Stimulated activated CD8-positive, alpha-beta memory T cell treated with anti-CD3 and anti-CD28 coated beads, Interleukin-7, amount 100 ng/mL, for 4 hours (primary cell): ENCODE data around the gene TNIP2.

Experiments
- DNase-seq, 2 donors: peaks; one replicate each; pipeline ENCODE4 v3.0.0-alpha.2; 2020; ENCODE audit warnings: low read depth in 2 of 2

The TNIP2 gene, protein sequence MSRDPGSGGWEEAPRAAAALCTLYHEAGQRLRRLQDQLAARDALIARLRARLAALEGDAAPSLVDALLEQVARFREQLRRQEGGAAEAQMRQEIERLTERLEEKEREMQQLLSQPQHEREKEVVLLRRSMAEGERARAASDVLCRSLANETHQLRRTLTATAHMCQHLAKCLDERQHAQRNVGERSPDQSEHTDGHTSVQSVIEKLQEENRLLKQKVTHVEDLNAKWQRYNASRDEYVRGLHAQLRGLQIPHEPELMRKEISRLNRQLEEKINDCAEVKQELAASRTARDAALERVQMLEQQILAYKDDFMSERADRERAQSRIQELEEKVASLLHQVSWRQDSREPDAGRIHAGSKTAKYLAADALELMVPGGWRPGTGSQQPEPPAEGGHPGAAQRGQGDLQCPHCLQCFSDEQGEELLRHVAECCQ

DNA sequence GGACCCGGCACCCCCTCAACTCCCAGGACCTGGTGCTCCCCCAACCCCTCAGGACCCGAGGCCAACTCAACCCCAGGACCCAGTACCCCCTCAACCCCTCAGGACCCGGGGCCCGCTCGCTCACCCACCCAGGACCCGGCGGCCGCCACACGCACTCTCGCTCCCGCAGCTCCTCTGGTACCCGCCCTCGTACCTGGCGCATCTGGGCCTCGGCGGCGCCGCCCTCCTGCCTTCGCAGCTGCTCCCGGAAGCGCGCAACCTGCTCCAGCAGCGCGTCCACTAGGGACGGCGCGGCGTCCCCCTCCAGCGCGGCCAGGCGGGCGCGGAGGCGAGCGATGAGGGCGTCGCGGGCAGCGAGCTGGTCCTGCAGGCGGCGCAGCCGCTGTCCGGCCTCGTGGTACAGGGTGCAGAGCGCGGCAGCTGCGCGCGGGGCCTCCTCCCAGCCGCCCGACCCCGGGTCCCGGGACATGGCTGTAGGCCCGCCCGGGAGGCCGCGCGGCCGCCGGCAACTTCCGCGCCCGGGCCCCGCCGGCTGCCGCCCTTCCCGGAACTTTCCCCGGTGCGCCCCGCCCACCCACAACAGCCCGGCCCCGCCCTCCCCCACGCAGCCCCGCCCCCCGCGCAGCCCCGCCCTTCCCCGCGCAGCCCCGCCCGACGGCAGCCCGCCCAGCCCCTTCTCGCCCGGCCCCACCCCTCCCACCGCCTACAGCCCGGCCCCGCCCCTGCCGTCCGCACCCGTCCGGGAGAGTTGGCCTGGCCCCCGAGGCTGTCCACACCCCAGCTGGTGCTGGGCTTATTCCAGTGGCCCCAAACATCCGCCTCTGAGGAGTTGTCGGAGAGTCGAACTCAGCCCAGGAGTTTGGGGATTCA is at the start of gene TNIP2:
TSS of gene TNIP2 (minus strand) at position 516 of the 870 bp plus-strand sequence. CDS start at position 469, 47 bp downstream.
- peak; percentile 47 to 73 for DNase-seq

DNA sequence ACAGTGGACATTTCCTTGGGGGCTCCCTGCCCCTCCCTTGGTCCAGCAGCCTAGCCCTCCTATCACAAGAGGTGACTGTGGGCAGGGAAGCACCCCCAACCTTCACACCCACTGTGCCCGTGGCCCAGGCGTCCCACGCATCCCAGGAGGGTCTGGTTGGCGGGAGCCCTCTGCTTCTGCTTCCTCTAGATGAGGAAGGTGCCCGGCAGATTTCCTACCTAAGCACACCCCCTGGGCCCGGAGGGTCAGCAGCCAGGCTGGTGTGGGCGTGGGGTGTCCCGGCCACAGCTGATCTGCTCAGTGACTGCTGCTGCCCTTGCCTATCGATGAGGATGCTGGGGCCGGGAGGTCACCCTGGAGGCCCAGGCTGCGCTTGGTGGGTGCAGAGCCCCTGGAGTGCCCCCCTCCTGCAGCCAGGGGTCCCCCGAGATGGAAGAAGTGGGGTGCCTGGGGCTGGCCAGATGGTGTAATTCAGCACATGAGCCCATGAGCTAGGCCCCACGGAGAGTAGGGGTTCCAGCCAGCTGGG is 48.9 kb upstream of the TNIP2 start:
- DNase-seq = no peak

DNA sequence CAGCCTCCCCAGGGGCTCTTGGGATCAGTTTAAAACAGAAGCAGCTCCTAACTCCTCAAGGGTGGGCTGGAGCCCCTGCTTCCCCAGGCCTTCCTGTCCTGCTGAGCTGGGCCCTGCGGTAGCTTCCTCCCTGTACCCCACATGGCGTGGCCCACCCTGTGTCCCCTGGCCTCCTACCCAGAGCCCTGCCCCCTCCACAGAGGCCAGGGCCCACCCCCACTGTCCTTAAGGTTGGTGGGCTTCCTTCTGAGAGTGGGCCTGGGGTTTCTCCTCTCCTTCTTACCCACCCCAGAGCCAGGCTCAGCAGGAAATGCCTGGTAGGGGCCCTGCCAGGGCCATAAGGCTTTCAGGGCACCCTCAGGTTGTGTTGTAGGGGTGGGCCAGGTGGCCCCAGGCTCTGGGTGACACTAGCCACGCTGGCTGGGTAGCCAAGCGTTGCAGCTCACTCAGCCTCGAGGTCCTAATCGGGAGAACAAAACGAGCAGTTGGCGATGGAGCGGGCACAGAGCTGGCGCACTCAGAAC is 48.4 kb upstream of the TNIP2 start:
- DNase-seq = no peak

DNA sequence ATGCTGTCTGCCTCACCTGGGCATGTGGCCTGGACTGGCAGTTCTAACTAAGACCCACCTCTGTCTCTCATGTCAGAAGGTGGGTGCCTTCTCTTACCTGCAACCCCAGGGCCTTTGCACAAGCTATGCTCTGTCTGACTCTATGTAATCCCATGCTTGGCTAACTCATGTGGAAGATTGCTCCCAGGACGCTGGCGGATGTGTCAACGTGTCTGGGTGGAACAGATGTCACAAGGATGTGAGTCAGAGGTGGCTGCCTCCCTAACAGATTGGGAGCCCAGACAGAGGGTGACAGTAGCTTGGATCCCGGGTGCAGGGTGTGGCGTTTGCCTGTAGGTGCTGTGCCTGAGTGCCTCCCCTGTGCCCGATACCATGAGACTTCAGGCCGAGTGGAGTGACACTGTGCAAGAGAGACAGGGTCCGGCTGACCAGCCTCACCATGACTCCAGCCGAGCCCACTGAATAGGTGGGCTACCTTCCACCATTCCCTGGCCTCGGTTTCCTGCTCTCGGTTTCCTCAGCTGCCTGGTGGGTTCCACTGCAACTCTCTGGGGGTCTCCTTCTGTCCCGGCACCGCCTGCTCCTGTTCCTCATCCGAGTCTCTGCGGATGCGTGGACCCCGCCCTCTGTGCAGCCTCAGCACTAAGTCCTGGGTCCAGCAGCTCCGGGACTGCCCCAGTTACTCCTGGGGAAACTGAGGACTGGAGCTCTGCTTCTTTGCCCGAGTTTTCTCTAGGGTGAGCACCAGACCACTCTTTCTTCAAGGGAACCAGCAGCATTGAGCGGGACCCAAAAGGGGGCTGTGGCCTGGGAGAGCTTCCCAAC is 47.7 kb upstream of the TNIP2 start:
- DNase-seq = no peak

DNA sequence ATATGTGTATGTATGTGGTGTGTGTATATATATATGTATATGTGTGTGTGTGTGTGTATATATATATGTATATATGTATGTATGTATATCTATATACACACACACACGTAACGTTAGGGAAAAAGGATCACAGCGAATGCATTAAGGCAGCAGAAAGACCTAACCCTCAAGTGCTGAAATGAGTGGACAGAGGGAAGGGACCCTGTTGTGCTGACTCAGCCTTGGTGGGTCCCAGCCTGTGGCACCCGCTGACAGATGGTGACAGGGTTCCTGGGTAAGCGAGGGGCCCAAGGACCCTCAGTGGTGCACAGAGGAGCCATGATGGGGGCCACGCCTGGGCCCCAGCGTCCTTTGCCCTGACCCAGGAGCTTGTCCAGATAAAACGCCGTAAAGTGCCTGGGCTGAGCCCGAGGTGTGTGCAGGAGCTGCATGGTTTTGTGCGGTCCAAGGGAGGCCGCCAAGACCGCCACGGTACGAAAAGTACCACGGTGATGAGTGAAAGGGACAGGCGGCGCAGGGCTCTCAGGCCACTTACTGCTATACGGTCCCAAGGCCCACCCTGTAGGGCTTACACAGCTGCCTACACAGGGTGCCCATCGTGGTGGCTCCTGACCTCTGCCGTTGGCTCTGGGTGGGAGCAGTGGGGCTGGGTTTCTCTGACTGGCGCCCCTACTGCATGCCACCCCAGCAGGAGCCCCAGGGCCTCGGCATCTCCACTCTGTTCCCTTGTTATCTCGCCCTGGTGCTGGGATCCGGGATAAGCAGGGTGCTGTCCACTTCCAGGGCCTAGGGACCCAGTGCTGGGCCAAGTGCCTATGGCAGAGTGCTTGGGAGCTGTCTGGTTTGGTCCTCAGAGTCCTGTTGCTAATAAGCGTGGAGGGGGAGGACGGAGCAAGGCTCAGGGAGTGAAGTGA is 46.7 kb upstream of the TNIP2 start:
- DNase-seq = no peak

DNA sequence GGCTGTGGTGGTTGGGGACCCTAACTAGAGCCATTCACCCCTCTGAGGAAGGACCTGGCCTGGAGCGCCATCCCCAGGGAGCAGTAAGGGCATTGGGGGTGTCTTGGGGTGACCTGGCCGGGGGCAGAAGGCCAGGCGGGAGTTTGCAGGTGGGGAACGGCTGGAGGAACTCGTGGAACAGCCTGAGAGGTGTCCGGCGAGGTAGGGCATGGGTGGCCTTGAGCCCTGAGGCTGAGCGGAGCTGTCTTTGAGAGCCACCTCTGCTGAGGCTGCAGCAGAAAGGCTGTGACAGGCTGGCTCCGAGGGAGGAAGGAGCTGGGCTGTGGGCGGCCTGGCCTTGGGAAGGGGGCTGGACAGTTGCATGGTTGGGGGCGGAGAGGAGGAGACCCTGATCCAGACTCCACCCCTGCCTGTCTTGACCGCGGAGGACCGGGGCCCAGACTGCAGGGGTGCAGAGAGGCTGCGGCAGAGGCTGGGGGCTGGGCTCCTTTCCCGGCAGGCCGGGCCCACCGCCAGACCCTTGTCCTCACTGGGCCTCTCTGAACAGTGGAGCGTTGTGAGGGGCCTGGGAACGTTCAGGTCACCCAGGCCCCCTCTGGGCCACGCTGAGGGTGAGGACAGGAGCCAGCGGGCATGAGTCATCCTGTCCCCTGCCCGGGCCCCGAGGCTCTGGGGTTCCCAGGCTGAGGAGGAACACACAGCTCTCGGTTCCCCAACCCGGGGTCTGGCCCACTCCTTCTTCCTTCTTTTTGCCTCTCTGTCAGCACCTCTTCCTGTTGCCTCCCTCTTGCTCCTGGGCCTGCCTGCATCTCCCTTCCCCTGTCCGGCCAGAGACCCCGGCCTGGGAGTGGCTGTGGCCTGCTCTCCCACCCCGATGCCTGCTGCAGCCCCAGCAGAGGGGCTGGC is 44.8 kb upstream of the TNIP2 start:
- no peak for DNase-seq

DNA sequence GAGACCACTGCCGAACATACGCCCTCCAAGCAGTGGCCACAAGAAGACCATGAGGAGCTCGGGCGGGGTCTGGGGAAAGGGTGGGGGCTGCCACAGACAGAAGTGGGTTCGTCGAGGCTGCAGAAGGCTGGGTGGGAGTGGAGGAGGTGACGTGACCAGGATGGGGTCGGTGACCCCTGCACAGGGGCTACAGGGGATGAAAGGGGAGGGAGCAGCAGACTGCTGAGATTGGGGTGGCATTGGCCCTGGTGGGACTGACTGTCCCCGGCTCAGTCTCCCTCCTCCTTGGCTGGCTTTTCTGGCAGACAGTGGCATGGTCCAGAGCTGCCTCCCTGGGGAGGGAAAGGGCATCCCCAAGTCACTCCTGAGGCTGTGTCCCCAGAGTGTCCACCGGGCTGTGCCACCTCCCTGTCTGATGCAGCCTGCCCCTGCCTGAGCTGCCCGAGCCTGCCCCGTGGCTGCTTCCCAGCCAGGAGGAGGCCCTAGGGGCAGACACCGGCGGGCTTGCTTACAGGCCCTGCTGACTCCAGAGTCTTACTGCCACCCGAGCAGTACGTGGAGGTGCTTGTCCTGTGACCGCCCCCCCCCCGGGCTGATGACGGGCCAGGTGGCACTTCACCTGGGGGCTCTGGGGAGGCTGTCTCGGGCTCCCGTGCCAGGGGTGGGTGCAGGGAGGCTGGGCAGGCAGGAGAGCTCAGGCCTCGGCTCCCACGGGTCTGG is 44.0 kb upstream of the TNIP2 start:
- no peak for DNase-seq

DNA sequence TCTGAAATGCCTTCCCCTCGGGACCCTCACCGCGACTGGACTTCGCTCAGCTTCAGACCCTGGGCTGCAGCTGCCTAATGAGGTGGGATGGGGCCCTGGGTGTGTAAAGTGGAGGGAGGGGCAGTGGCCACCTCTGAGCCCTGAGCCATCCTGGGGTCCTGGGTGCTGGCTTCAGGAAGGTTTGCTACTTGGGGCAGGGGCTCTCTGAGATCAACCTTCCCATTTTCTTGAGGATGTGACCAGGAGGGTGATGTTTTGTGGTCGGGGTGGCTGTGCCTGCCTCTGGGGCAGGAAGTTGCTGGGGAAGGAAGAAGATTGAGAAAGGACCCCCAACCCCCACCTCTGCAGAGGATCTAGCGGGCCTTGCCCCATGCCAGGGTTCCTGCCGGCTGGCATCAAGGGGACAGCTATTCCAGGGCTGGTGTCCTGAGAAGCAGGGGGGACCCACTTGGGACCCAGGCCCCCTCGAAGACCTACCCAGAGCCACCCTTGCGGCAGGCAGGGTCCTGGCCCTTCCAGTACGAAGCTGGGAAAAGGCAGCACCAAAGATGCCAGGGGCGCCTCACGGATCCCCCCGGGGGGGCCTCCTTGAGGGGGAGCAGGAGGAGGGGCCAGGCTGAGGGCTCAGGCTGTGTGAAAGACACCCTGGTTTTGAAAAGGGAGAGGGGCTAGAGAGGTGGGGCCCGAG is 43.2 kb upstream of the TNIP2 start:
- no peak for DNase-seq

DNA sequence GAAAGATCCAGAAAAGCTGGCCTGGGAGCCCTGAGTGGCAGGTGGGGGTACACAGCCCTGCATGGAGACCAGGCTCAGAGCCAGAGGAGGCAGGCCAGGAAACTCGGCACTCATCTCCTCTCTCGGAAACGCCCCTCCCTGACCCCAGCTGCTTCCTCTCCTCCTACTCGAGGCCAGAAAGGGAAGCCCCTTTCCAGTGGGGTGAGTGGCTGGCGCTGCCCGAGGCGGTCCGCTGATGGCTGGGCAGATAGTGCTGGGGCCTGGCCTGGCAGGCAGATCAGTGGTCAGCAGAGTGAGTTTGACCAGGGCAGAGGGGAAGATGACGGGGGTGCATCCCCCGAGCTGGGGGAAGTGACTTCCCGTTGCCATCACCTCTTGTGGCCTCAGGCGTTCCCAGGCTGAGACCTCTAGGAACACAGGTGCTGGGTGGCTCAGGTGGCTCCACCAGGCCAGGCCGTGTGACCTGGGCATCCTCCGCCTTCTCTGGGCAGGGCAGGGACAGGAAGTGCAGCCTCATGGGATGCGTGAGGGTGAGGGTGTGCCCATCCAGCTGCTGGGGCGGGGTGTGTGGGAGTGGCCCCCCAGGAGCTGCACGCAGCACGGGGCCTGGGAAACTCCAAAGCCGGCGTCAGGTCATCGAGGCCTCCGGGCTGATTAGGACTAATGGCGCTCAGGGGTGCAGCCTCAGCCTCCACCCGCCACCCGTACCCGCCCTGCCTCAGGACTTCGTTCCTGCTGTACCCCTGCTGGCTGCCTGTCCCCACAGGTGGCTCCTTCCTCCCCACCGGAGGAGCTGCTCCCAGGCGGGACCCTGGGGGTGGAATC is 42.5 kb upstream of the TNIP2 start:
- DNase-seq = peak in 1 of 2 donors; percentile 40

DNA sequence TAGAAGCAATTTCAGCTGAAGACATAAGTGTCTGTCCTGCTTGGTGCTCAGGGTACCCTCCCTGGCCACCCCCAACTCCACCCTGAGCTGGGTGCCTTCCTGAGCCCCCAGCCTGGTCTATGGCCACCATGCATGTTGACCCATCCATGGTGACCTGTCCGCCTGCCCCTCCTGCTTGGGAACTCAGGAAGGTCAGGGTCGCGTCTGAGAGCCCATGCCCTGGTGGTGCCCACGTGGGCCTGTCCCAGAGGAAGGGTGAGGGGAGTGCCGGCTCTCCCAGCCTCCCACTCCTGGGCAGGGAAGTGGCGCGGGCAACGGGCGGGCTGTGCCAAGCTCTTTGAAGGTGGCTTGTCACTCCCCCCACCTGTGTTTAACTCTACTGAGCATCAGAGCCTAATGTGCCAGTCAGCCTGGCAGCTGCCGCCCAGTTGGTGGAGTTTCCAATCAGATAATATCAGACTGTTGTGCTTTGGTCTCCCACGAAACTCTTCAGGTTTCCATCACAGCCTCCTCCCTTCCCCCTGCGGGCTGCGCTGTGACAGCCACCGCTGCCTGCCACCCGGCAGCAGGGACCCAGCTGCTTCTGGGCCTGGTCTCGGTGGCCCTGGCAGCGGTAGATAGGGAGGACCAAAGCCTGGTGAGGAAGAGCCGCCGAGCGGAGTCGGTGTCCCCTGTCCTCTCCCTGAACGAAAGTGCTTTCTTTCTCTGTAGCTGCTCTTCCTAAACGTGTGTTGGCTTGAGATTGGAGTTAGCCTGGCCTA is 41.6 kb upstream of the TNIP2 start:
- peak in 1 of 2 donors; percentile 54 for DNase-seq

DNA sequence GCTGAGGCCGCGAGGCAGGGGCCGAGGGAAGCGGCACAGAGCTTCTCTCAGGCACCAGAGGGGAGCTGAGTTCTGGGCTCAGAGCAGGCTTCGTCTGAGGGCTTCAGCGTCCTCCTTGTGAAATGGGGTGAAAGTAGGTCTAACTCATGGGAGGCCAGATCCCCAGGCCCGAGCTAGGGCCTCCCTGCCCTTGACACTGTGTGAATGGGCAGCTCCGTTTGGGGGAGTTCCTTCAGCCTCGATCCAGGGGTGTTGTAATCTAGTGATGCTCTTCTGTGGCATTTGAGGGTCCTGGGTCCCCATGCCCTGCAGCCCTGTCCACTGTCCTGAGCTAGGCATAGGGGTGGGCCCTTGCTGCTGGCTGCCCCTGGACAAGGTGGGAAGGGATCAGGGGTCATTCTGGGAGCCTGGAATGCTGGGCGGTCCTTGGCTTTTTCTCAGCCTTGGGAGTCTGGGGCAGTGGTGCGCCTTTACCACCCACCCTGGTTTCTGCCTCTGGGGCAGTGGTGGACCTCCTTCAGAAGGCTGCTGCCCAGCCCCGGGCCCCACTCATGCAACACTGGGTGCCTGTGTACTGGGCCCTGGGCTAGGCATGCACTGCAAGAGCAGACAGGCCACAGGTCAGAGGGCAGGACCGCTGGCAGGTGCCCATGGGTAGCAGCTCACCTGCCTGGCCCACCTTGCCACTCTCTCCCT is 40.9 kb upstream of the TNIP2 start:
- DNase-seq = no peak

DNA sequence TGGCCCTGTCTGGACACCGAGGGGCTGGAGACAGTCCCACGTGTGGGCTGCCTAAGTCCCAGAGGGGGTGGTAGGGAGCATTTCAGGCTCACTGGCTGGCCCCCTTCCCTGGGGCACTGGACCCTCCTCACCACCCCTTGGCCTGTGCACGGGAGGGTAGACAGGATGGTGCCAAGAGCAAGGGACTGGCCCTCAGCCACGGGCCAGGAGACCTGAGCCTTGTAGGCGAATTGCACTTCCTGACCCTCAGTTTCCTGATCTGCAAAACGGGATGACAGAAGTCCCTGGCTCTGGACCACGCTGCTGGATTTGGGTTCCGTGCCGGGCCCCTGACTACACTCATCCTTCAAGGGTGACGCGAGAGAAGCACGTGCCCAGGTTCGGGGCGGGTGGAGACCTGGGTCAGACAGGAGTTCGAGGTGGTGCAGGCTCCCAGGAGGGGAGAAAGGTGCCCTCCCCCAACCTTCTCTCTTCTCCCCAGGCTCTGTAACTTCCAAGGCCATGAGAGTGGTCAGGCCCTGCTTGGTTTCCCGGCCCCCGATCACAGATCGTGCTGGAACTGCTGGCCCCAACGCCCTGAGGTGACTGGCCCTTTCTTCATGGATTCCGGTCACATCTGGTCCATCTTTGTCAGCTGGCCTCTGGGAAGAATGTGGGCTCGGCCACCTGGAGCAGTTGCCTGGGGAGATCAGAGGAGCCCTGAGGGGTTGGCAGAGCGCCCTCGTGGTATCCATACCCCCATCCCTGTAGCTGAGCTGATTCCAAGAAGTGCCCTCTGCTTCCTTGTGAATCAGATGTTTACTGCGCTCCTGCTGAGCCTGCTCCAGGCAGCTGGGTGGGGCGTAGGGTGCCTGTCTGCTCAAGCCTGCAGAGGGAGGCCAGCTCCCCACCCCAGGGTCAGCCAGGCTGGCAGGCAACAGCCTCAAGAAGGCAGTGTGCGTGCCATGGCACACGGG is 40.0 kb upstream of the TNIP2 start:
- DNase-seq = no peak

DNA sequence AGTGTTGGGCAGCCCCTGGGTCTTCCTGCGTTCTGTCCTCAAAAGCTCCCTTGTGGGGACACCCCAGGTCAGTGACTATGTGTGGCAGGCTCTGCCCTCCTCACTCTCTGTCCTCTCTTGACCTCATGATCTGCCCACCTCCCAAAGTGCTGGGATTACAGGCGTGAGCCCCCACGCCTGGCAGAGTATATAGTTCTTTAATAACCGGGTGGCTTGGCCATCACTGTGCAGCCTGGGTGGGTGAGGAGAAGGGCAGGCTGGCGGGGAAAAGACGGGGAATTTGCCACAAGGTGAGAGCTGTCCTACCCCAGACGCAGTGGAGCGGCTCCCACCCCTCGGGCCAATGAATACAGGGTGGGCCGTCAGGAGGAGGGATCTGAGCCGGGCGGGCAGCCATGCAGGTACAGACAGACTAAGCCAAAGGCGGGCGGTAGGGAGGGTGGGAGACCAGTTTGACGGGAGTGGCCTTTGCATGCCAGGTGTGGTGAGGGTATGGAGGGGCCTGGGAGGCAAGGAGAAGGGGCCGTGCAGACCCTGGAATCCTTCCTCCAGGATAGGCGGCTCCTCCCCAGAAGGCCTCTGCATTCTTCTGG is 39.3 kb upstream of the TNIP2 start:
- no peak for DNase-seq
